GM21723 (cell line): Measurements from ENCODE around the gene QRICH2.
A peak's percentile ranks its signal among the peaks of the same experiment; 100 is the strongest.
"Not testable (repeated sequence)": the region's sequence is repeated elsewhere in the genome, so short reads cannot be mapped to it uniquely, and the experiment has no call there.

Experiments
- ATAC-seq: cut with Tn5 transposase; IDR thresholded peaks from one replicate; pipeline ENCODE4 v1.9.1; 2021; ENCODE audit warnings: mild to moderate bottlenecking, moderate library complexity; ENCODE audit not compliant: unreplicated experiment

The QRICH2 gene

DNA sequence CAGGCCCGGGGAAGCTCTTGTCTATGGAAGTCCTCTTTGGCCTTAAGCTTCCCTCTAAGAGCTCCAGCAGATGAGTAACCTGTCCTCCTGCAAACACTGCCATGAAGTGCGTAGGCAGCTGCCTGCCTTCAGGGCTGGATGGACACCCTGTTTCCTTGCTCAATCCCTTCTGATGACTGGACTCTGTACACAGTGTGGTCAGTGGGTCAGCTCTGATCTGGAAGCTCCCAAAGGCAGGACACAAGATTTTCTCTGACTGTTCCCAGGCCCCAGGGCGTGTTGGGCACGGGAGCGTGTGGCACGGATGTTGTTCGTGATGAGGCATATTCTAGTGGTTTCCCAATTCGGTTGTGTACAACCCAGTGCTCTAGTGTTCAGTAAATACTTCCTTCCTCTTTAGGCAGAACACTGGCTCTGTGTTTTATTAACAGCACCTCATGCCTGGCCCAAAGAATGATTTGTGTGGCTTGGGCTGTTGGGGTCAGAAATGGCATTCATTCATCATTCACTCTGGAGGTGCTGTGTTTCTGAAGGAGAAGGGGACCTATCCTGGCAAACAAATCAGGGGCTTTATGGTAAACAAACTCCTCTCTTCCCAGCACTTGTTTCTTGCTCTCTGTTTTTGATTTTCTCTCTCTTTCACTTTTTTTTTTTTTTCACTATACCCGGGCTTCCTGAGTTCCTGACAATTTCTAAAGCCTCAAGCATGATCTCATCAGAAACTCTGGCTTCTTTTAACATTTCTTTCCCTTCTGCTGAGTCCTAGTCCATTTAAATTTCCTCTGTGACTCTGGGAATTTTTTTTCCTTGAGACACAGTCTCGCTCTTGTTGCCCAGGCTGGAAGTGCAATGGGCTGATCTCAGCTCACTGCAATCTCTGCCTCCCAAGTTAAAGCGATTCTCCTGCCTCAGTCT is 55.8 kb downstream of the QRICH2 start:
- ATAC-seq: no peak

DNA sequence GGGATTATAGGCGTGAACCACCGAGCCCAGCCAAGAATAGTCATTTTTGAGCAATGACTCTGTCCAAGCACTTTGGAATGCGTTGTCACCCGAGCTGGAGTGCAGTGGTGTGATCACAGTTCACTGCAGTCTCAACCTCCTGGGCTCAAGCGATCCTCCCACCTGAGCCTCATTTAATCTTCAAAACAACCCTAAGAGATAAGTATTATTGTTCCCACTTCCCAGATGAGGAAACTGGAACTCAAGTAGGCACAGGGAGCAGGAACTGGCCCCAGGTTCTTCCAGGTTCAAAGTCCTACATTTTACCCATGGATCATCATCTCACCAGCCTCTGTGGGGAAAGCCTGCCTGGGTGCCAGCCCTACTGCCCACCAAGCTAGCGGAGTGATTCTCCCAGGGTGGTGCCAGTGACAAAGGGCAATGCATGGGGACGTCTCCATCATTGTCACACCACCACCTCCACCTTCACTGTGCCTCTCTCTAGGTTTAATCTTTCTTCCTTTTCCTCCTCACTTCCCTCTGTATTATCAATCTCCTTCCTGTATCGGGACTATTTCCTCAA is 56.5 kb downstream of the QRICH2 start:
- no peak for ATAC-seq

DNA sequence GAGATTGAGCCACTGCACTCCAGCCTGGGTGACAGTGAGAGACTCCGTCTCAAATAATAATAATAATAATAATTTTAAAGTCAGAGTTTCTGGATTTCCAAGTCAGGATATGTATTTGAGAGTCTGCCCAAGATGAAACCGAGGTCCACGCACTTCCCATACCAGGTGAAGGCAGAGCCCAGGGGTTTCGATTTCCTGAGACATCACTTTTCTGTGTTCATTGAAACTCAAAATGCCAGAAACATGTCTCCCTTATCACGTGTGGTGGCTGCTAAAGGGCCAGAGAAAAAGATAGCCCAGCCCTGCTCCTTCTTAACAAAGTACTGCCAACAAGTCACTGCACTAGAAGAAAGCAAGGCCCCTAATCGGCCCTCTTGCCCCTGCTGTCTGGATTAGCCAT is 57.9 kb downstream of the QRICH2 start:
- no peak for ATAC-seq

DNA sequence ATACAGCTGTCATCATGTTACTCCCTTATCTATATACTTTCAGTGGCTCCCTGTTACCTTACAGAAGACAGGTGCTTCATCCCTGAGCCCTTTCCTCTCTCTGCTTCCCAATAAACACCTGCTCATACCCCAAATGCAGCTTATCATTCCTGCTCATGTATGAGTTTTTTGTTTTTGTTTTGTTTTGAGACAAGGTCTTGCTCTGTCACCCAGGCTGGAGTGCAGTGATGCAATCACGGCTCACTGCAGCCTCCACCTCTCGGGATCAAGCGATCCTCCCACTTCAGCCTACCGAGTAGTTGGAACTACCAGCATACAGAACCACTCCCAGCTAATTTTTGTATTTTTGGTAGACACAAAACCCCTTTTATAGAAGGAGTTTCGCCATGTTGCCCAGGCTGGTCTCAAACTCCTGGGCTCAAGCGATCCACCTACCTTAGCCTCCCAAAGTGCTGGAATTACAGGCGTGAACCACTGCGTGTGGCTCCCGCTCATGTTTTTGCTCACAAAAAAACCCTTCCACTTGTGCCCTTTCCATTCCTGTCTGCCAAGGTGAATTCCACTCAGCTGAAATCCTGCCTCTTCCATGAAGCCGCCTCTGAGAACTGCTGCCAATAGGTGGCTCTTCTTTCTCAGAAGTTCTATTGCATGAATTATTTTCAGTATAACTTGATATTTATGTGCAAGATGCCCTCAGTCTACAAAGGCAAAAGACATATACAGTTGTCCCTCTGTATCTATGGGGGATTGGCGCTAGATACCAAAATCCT is 59.9 kb downstream of the QRICH2 start:
- ATAC-seq: no peak

DNA sequence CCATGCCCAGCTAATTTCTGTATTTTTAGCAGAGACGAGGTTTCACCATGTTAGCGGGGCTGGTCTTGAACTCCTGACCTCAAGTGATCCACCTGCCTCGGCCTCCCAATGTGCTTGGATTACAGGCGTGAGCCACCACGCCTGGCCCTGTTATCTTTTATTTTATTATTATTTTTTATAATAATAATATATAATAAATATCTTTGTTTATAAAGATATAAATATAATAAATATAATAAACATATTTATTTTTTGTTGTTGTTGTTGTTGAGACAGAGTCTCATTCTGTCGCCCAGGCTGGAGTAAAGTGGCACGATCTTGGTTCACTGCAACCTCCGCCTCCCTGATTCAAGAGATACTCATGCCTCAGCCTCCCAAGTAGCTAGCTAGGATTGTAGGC is 60.8 kb downstream of the QRICH2 start:
- no peak for ATAC-seq

DNA sequence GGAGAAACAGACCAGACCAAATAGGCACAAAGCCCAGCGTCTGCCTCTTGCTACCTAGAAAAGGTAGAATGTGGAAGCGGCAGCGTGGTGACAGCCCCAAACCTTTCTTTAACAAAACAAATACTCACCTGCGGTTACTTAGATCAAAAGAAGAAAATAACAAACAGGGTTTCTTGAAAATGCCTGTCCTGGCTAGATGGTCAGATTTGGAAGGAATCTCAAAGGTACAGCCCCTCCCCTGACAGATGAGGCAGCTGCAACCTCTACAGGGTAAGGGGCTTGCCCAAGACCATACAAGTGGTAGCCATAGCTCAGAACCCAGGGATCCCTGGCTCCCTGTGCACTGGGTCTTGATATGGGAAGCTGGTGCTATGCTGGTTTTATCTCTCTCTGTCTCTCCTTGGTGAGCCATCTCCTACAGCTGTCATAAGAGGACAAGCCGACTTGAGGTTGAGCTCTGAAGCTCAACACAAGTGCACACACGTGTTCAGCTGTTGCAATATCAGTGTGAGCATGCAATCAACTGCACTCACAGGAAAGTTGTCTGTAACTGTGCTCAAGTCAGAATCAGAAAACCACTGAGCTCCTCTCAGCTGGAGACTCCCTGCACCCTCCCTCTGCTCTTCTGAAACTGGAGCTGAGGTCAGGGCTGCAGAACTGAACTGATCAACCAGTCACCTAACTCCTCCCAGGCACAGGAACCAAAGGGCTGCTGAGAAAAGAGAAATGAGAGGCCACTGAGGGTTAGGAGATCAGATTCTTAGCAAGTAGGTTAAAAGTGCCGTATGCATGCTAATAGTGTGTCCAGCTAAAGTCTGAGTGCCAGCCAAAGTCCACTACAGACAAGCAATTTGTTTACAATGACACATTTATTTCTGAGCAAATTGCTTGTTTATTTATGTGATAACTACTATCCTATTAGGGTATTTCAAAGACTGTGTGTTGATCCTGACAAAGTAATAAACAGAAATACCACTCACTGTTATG is 61.7 kb downstream of the QRICH2 start:
- ATAC-seq: peak; percentile 92

DNA sequence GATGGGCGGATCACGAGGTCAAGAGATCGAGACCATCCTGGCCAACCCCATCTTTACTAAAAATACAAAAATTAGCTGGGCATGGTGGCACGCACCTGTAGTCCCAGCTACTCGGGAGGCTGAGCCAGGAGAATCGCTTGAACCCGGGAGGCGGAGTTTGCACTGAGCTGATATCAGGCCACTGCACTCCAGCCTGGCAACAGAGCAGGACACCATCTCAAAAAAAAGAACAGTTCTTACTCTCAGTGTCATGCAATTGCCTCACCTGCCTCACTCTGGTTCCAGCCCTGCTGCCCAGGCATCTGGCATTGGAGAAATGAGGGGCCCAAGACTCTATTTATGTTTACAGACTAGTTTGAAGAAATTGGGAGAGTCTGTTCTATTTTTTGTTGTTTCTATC is 63.4 kb downstream of the QRICH2 start:
- ATAC-seq: not testable (repeated sequence)

DNA sequence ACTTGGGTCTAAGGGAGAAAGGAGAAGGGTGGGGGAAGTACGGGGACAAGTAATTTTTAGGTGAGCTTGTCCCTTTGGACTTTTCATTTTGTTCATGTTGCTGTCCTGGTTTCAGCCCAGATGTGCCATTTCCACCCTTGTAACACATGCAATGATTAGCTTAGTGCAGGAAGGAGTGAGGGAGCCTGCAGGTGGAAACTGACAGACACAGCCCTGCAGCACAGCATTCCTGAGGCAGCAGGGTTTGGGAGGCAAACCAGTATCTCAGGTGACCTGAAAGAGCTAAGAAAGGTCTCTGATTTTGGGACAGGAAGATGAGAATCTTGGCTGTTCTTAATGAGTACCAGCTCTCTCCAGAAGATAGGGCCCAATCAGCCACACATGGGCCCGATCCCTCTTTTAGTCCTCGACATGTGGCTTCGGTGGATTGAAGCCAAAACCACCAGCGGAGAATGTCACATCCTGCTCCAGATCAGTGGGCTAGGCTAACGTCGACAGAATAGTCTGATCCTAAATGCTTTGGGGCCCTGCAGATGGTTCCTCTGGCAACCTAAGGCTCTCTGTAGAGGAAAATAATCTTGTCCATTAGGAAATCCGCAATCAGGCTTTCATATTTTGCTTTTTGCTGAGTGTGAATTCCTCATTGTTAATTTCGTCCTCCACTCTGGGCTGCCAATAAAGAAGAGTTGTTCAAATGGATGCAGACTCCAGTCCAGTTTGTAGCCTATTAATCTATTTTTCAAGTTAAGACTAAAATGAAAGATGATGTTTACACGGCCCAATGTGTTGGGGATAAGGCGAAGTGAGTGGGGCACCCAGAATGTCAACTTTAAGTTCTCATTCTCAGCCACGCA is 64.0 kb downstream of the QRICH2 start:
- ATAC-seq: no peak

DNA sequence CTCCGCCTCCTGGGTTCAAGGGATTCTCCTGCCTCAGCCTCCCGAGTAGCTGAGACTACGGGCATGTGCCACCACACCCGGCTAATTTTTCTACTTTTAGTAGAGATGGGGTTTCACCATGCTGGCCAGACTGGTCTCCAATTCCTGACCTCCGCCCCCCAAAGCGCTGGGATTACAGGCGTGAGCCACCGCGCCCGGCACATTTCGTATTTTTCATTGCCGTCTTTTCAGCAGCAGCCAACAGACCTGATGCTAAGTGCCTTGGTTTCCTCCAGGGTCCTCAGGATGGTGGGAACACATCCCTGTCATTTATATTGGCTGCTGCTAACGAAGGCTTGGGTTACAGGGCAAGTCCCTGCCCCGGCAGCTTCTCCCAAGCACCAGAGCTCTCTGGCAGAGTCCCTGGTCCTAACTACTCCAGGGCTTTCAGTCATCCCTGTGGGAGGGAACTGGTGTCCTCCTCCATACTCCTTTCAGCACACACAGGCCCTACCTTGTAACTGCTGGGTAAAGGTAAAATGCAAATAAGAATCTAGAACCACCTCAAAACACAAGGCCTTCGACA is 66.3 kb downstream of the QRICH2 start:
- ATAC-seq: no peak

DNA sequence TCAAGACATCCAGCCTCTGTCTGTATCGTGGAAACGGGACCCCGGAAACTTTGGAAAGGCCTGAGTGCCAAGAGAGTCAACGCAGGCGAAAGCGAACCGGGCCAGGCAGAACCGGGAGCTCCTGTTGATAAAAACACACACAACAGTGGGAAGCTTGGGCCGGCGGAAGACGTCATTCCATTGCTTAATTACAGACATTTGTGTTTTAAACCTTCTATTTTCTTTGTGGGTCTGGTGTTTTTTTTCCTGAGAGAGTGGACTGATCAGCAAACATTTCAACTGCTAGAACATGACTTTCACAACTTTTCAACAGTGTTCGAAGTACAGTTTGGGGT is 66.9 kb downstream of the QRICH2 start:
- ATAC-seq: no peak

DNA sequence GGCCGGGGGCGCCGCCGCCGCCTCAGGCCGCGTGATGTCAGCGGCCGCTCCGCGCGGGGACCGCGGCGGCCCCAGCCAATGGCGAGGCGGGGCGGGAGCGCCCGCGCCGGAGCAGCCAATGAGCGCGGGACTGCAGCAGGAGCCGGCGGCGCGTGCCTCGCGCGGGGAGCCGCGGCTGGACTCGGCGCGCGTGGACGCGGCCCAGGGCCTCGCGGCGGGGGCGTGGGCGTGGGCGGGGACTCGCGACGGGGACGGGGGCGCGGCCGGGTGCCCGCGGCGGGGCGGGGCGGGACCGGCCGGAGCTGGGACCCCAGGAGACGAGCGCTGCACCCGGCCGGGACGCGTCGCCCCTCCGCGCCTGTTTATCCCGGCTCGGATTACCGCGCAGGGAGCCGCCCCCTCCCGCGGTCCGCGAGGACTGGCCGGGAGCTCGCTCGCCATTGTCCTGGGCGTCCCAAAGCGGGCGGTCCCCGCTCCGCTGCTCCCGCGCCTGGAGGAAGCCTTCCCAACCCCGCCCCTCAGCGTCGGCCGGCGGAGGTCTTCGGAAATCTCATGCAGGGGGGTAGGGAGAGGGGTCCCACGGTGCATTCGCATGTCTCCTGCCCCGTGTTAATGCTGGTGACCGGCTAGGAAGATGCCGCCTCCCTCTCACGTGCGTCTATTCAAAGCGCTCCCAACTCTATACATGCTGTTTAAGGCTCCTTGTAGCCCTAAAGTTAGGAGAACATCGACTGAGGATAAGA is 67.4 kb downstream of the QRICH2 start, which contains the start of gene RNF157:
Gene RNF157, minus strand, starts transcription at position 33 of the 743 bp plus-strand sequence. CDS start 253 bp downstream, outside the sequence.
- ATAC-seq: peak; percentile 57

DNA sequence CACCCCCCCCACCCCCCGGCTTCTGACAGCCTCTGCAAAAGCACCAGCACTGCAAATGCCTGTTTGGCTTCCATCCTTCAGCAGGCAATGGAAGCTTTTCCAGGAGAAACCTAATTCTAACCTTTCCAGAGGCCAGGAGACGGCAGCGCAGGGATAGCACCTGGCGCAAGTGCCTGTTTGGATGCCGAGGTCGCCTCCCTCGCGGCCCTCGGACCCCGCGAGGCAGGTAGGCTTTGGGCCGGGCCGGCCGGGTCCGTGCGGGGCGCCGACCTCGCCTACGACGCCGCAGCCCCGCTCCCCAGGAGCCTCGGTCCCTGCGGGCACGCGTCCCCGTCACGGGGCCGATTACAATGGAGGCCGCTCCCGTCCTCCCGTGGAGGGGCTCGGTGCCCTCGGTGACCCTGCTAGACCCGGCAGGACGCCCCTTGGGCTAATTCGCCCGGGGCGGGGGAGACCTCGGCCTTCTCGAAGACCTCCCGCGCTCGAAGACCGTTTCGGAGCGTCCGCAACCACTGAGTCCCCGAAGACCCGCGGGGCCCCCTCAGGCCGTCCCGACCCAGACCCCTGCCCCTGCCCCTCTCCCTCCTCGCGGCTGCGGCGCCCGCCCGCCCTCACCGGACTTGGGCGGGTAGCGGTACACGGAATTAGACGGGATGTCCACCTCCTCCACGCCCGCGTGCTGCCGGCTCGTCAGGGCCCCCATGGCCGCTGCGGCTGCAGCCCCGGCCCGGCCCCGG is 68.4 kb downstream of the QRICH2 start:
- ATAC-seq: peak; percentile 23

DNA sequence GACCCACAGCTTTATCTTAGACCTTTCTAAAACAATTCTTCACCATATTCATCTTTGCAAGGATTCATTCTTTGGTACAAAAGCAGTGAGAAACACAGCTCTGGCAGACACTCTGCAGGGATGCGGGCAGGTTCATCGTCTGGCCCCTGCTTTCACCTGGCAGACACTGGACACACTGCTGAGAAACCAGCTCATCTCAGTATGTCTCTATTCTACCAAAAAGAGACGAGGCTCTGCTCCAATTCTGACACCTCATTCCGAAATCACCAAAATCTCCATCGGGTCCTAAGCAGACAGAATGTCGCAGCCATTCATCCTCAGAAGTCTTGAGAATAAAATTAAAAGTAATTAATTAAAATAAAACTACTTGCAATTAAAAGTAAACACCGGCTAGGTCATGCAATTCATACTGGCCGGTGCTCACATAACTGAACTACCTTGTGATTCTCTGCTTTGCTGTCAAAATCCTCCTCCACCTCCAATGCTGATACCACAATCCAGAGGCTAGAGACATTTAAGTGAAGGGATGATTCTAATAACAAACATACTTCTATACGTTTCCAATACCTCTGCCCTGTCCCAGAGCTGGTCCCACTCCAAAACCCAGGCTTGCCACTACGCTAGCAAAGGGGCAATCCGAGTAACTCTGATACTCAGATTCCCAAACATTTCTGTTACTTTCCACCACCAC is 69.1 kb downstream of the QRICH2 start:
- no peak for ATAC-seq

DNA sequence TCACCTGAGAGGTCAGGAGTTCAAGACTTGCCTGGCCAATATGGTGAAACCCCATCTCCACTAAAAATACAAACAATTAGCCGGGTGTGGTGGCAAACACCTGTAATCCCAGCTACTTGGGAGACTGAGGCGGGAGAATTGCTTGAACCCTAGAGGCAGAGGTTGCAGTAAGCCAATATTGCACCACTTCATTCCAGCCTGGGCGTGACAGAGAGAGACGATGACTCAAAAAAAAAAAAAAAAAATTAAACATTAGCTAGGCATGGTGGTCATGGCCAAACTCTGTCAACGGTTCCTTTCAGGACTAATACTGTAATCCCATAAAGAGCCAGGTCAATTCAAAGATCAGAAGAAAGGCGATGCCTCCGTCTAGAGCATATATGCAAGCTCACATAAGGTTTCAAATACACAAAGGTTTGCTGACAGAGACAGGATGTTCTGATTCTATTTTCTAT is 70.2 kb downstream of the QRICH2 start:
- ATAC-seq: no peak

DNA sequence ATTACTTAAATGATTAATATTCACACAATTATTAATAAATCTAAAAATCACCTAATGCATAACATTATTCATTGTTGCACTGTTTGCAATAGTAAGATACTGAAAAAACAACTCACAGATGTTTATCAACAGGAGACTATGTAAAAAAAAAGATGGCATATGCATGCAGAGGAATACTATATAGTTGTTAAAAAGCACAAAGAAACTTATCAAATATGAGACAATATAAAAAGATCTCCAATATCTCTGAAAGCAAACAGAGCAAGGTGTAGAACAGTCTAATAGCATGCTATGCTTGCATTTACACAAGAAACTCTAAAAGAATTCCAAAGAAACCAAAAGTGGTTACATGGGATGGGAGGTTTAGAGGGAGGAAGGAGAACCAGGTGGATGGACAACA is 71.5 kb downstream of the QRICH2 start:
- ATAC-seq: no peak

DNA sequence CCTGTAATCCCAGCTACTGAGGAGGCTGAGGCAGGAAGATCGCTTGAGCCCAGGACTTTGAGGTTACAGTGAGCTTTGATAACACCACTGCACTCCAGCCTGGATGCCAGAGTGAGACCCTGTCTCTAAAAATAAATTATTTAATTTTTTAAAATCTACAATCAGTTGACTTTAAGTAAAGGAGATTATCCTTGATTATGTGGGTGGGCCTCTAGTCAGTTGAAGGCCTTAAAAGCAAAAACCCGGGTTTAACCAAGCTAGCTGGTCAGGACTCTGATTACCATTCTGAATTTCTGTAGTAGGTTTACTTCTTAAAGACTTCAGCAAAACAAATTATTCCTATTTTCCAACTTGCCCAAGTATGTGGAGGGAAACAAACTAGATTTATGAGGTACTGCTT is 72.2 kb downstream of the QRICH2 start:
- no peak for ATAC-seq

DNA sequence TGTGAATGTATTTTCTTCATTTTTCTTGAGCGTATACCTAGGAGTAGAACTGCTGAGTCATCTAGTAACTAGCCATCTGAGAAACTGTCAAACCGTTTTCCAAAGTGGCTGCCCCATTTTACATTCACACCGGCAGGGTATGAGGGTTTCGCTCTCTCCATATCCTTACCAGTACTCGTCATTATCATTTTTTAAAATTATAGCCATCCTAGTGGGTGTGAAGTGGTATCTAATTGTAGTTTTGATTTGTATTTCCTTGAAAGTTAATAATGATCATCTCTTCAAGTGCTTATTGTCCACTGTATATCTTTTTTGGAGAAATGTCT is 73.8 kb downstream of the QRICH2 start:
- no peak for ATAC-seq
